Prostate gland (tissue), 2 donors: ENCODE results near the gene WDR62.

Experiments
- POLR2A ChIP-seq: fragments of 450-650 bp; IDR thresholded peaks from one replicate; pipeline ENCODE4 v1.6.1; 2016; ENCODE audit warnings: antibody characterized with exemption, mild to moderate bottlenecking
- TF ChIP-seq, protein P1 (sequence below), 4 experiments: fragments of 200-600 bp in 2 of 4; fragments of 450-650 bp in 2 of 4; sonication (generic) in 2 of 4; IDR thresholded peaks; 1 replicate in 3 of 4; 2 replicates in 1 of 4; pipeline ENCODE4 v1.5.1; 2016 to 2019; ENCODE audit warnings: antibody characterized with exemption in 4 of 4, mild to moderate bottlenecking in 2 of 4, moderate library complexity in 2 of 4

GRCh38 chr19:36089847-36090246, 35.1 kb downstream of the WDR62 start:
- TF ChIP-seq, protein P1, sequence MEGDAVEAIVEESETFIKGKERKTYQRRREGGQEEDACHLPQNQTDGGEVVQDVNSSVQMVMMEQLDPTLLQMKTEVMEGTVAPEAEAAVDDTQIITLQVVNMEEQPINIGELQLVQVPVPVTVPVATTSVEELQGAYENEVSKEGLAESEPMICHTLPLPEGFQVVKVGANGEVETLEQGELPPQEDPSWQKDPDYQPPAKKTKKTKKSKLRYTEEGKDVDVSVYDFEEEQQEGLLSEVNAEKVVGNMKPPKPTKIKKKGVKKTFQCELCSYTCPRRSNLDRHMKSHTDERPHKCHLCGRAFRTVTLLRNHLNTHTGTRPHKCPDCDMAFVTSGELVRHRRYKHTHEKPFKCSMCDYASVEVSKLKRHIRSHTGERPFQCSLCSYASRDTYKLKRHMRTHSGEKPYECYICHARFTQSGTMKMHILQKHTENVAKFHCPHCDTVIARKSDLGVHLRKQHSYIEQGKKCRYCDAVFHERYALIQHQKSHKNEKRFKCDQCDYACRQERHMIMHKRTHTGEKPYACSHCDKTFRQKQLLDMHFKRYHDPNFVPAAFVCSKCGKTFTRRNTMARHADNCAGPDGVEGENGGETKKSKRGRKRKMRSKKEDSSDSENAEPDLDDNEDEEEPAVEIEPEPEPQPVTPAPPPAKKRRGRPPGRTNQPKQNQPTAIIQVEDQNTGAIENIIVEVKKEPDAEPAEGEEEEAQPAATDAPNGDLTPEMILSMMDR (IDR thresholded peaks at IDR 0.05), result no peak
- TF ChIP-seq POLR2A, result no peak
